GM18519 (cell line): ENCODE data around the gene ABCC9.
"Not testable (repeated sequence)": the region's sequence is repeated elsewhere in the genome, so short reads cannot be mapped to it uniquely, and the experiment has no call there.

Experiments used
- ATAC-seq: cut with Tn5 transposase; IDR thresholded peaks from one replicate; pipeline ENCODE4 v1.9.1; 2021; ENCODE audit warnings: mild to moderate bottlenecking, moderate library complexity; ENCODE audit not compliant: unreplicated experiment, low FRiP score

Gene ABCC9

DNA sequence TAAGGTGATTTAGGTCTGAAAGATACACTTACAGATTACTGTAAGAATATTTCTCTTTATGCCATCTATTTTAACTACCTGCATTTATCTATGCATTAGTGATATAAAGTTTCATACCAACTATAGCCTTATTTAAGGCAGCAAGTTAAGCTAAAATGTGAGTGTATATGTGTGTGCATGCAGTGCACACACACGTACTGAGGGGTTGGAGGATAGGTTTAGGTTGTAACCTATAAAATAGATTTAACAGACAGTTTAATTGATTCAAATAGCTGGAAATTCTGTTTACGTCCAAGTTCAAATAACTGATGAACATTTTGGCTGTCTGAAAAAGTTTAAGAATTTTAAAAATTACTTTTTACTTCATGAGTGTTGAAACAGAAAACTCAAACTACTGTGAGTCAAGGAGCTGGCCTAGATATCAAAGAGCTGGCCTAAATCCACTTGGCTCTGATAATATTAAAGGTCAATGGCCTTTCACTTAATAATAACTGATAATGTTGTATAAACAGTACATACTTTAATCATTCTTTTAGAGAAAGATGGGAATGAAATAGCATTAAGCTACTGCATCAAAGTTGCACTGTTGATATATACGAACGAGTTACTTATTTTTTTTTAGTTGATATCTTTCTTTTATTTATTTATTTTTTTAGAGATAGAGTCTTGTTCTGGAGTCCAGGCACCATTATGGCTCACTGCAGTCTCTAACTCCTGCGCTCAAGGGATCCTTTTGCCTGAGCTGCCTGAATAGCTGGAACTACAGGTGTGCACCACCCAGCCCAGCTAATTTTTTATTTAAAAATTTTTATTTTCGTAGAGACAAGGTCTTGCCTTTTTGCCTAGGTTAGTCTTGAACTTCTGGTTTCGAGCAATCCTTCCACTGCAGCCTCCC, 152.9 kb downstream of the ABCC9 start:
- ATAC-seq = no peak

- ATAC-seq = no peak
Observed at GRCh38 chr12:21786041-21786531, 155.1 kb downstream of the ABCC9 start.

DNA sequence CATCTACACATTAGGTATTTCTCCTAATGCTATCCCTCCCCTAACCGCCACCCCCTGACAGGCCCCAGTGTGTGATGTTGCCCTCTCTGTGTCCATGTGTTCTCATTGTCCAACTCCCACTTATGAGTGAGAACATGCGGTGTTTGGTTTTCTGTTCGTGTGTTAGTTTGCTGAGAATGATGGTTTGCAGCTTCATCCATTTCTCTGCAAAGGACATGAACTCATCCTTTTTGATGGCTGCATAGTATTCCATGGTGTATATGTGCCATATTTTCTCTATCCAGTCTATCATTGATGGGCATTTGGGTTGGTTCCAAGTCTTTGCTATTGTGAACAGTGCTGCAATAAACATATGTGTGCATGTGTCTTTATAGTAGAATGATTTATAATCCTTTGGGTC, 158.5 kb downstream of the ABCC9 start:
- not testable (repeated sequence) for ATAC-seq

DNA sequence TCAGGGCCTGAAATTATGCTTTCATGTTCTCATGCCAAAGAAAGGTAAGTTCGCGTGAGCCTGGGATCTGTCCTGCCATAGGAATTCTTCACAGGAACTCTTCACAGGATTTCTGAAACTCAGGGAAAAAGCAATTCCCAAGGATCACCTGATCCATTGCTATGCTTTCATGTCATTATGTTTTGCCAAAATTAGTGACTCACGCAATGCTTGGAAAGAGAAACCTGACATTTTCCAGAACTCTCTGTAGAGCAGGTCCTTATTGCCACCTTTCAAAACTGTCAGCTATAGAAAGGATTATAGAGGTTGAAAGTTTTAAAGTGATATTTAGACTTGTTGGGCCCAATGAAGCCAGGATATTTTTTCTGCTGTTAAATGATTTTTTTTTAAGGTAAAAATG, 160.4 kb downstream of the ABCC9 start:
- no peak for ATAC-seq

- ATAC-seq = no peak
Observed at GRCh38 chr12:21776175-21776574, 165.1 kb downstream of the ABCC9 start.

DNA sequence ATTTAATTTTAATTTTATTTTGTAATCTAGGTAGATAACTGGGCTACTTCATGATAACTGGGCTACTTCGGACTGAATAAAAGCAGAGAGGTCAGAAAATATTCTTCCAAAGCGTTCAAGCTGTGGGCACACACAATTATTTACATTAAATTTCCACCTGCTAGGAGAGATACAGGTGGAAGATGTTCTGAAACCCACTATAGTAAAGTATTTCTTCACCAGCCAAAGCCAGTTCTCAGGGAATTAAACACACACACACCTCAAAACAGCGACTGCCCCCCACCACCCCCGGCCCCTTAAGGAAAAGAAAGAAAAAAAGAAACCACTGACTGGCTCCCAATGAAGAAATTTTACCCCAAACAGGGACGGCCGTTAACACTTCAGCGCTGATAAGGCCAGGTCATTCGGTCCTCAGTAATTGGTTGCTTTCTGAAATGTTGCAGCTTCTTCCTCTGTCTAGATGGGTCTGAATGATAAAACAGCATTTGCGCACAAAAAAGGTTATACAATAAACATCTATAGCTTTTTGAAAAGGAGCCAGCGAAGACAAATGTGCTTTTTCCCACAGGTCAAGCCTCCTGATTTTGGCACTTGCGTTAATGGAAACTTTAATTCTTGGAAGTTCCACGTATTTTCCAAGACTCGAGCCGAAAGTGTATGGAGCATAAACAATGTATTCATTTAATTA, 165.9 kb downstream of the ABCC9 start:
- ATAC-seq = no peak

DNA sequence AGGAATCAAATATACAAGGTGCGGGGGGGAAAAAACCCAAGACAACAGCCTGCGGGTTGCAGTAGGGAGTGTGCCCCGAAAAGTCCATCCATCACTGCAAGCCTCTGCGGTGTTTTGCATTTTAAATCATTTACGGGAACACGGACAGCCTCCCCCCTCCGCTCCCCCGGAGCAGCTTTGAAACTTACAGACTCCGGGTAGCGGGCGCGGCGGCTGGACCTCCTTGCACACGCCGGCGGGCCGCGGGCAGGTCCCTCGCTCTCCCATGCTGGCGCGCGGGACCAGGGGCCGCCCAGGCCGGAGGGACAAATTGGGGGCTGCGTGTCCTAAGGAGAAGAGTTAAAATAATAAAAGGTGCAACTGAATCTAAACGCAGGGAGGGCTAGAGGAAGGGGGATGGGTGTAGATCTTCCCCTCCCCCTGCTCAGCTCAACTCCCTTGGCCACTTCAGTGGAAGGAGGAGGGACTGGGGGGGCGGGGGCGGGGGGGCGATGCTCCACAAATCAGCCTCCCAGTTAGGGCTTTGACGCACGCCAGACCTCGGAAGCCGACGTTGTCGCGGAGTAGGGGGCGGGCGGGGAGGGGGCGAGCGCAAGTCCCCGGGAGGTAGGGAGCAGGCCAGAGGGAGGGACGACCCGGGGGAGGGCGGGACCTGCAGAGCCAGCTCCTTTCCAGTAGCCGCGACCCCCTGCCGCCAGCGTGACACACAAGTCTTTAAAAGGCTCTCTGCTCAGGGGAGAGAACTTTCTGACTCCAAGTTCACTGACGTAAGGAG, 166.7 kb downstream of the ABCC9 start, which contains the start of gene KCNJ8:
Gene KCNJ8 (minus strand): TSS at position 349 of the 775 bp plus-strand sequence. CDS start 1,090 bp downstream, outside the sequence.
- no peak for ATAC-seq

DNA sequence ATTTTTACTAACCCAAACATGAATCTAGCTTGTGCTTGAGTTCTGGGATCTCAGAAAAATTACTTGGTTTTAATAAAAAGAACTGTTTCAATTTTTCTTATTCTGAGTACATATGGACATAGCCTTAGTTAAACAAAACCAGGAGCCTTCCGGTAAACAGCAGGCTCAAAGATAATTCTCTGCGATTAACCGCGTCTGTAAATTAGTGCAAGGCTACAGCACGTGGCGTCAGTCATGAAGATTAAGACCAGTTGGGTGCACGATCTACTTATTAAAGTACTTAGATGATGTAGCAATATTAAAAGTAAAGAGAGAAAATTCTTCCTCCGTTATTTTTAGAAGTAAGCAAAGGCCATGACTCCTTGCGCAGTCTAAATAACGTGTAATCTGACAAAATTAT, 167.4 kb downstream of the ABCC9 start:
- ATAC-seq = no peak

GRCh38 chr12:21773263-21773741, 167.9 kb downstream of the ABCC9 start:
- ATAC-seq = no peak

GRCh38 chr12:21771311-21771710, 169.9 kb downstream of the ABCC9 start:
- no peak for ATAC-seq

DNA sequence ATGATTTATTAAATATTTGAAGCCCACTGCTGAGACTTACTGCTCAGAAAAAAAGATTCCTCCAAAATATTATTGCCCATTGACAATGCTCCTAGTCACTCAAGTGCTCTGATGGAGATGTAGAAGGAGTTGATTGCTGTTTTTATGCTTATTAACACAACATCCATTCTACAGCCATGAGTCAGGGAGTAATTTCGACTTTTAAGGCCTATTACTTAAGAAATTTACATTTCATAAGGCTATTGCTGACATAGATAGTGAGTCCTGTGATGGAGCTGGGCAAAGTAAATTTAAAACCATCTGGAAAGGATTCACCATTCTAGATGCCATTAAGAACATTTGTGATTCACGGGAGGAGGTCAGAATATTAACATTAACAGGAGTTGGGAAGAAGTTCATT, 171.9 kb downstream of the ABCC9 start:
- ATAC-seq = no peak

DNA sequence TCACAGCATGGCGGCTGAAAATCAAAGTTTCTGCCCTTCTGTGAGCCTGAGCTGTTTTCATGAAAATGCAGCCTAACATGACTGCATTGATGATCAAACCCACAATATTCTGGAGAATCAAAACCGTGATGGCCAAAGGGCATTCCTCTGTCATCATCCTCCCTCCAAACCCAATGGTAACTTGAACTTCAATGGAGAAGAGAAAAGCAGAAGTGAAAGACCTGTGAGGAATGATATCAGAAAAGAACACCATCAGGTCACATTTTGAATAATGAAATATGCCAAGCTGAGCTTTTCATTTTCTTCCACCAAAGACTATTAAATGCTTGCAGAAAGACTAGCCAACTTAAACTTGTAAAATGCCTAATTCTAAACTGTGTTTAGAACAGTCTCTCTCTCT, 174.8 kb downstream of the ABCC9 start:
- ATAC-seq = no peak

DNA sequence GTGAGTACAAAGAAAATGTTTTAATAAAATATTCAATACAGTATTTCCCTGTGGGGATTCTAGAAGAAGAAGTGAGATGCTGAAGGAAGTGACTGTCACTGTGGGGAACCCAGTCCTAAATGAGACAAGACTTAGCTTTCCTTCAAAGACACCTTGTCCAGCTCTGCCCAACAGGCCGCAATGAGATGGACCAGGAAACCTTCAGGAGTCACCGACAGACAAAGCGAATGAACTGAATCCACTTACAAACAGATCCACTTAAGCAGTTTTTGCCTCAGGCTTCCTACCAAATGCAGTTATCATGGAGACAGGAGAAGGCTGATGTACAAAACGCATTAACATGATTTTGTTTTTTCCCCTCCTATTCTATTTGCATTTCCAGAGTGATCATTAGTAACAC, 176.3 kb downstream of the ABCC9 start:
- no peak for ATAC-seq

- no peak for ATAC-seq
Observed at GRCh38 chr12:21764065-21764464, 177.2 kb downstream of the ABCC9 start.

DNA sequence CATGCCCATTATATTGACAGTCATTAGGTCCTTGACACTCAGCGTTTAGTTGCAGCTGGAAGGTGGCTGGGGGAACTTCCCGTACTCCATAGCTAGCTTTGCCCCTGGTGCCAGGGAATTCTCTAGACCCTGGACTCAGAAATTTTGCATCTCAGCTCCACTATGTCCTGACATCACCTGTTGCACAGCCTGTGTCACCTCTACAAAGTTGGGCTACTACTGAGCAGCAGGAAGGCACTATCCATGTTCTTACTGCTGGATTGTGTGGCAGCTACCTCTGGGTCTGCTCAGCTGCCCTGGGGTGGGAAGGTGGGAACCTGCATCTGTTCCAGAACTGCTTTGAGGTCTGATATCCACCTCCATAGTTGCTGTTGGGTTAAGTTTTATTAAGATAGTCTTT, 177.7 kb downstream of the ABCC9 start:
- ATAC-seq = no peak

GRCh38 chr12:21759737-21760136, 181.5 kb downstream of the ABCC9 start:
- no peak for ATAC-seq

DNA sequence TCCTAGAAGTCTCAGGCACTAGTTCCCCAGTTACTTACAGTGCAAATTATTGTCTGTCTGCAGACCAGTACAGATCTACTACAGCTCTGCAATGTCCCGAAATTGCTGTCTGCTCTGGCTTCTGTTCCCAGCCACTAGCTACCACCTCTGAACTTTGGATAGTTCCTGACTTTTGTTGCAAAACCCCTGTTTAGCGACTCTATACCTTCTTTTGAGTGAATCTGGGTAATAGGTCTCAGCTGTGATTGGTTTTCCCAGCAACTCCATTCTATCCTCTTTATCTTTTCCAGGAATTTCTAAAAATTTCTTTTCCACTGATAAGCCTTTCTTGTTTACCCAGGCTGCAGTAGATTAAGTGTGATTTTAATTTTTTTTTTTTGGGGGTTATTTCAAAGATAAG, 183.5 kb downstream of the ABCC9 start:
- ATAC-seq = no peak

GRCh38 chr12:21756699-21757098, 184.5 kb downstream of the ABCC9 start:
- ATAC-seq = no peak

GRCh38 chr12:21751517-21751916, 189.7 kb downstream of the ABCC9 start:
- ATAC-seq = no peak
